Activated B cell treated with CpG ODN at 0.5 μM for 24 hours (primary cell): Measurements from ENCODE around the gene GTF3C5. TPM values are rescaled to one million over a fixed set of nuclear protein-coding genes. Genes with fewer than 3 reads are reported as not detected.

Experiments
- ATAC-seq: fragments of 200-7000 bp; cut with Tn5 transposase; one replicate; pipeline ENCODE4 v1.10.0; 2021; ENCODE audit warnings: low read depth, mild to moderate bottlenecking, moderate library complexity
- CTCF ChIA-PET: fragments of 350-600 bp; sonication (Branson Sonifier 250); formaldehyde crosslinking; loops from one replicate; lab custom pipeline; 2021; ENCODE audit warnings: antibody characterized with exemption; lab: Charles Lee
- POLR2A ChIA-PET: fragments of 350-600 bp; sonication (Branson Sonifier 250); formaldehyde crosslinking; loops from one replicate; lab custom pipeline; 2021; ENCODE audit warnings: antibody characterized with exemption; lab: Charles Lee
- DNase-seq: peaks from one replicate; pipeline ENCODE4 v3.0.0; 2022
- H3K27ac Mint-ChIP-seq: one replicate; pipeline ENCODE4 v1.8.0; 2020; ENCODE audit warnings: mixed read lengths
- H3K27me3 Mint-ChIP-seq: one replicate; pipeline ENCODE4 v1.8.0; 2021; ENCODE audit warnings: mixed read lengths
- H3K36me3 Mint-ChIP-seq: one replicate; pipeline ENCODE4 v1.8.0; 2021; ENCODE audit warnings: low read depth, mixed read lengths
- H3K4me1 Mint-ChIP-seq: one replicate; pipeline ENCODE4 v1.8.0; 2021; ENCODE audit warnings: mixed read lengths
- H3K4me3 Mint-ChIP-seq: one replicate; pipeline ENCODE4 v1.8.0; 2020; ENCODE audit warnings: mild to moderate bottlenecking, mixed read lengths
- H3K9me3 Mint-ChIP-seq: one replicate; pipeline ENCODE4 v1.8.0; 2020; ENCODE audit warnings: mixed read lengths
- intact Hi-C: fragments of 100-400 bp; cut with micrococcal nuclease; formaldehyde crosslinking; loops from one replicate; pipeline ENCODE4 v1.15.1; 2024
- total RNA-seq: library from RNA; stranded (reverse); gene quantifications from 2 replicates; pipeline ENCODE4 v1.2.3, GENCODE V29; 2022
- TF ChIP-seq, protein P1 (sequence below): fragments of 200-600 bp; IDR thresholded peaks from one replicate; pipeline ENCODE4 v1.8.0; 2022; ENCODE audit warnings: antibody characterized with exemption, mild to moderate bottlenecking

The GTF3C5 gene
- total RNA-seq, 1 donor from 2014 or later: 56.6 TPM

DNA sequence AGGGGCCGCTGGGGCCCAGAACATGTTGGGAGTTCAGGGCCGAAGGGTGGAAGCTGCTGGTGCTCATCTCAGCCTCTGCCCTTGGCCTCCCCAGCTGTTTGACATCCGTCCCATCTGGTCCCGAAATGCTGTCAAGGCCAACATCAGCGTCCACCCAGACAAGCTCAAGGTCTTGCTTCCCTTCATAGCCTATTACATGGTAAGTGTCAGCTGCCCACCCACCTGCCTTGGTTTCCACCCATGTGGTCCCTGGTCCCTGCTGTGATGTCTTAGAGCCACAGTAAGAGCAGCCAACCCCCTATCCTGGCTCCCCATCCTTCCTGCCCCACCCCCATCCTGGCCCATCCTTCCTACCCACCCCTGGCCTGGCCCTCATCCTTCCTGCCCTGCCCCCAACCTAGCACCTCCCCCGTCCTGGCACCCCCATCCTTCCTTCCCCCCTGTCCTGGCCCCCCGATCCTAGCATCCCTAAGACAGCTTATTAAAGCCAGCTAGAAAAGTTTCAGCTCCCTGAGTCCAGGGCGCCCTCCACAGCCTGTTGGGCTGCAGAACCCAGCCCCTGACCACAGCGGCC, 21.3 kb downstream of the GTF3C5 start:
- DNase-seq (no peak), ATAC-seq (no peak)
- ChIA-PET CTCF (no interaction called here), POLR2A (no interaction called here)
- Mint-ChIP-seq H3K4me3 (no peak overlapping the region), H3K36me3 (peaks cover 73% of the 10 kb centered on the region), H3K27ac (no peak overlapping the region), H3K4me1 (no peaks in the 10 kb centered on the region), H3K9me3 (no peaks in the 10 kb centered on the region), H3K27me3 (no peaks in the 10 kb centered on the region)
- intact Hi-C loops: no loop called here
- TF ChIP-seq, protein P1, sequence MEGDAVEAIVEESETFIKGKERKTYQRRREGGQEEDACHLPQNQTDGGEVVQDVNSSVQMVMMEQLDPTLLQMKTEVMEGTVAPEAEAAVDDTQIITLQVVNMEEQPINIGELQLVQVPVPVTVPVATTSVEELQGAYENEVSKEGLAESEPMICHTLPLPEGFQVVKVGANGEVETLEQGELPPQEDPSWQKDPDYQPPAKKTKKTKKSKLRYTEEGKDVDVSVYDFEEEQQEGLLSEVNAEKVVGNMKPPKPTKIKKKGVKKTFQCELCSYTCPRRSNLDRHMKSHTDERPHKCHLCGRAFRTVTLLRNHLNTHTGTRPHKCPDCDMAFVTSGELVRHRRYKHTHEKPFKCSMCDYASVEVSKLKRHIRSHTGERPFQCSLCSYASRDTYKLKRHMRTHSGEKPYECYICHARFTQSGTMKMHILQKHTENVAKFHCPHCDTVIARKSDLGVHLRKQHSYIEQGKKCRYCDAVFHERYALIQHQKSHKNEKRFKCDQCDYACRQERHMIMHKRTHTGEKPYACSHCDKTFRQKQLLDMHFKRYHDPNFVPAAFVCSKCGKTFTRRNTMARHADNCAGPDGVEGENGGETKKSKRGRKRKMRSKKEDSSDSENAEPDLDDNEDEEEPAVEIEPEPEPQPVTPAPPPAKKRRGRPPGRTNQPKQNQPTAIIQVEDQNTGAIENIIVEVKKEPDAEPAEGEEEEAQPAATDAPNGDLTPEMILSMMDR: no peak

DNA sequence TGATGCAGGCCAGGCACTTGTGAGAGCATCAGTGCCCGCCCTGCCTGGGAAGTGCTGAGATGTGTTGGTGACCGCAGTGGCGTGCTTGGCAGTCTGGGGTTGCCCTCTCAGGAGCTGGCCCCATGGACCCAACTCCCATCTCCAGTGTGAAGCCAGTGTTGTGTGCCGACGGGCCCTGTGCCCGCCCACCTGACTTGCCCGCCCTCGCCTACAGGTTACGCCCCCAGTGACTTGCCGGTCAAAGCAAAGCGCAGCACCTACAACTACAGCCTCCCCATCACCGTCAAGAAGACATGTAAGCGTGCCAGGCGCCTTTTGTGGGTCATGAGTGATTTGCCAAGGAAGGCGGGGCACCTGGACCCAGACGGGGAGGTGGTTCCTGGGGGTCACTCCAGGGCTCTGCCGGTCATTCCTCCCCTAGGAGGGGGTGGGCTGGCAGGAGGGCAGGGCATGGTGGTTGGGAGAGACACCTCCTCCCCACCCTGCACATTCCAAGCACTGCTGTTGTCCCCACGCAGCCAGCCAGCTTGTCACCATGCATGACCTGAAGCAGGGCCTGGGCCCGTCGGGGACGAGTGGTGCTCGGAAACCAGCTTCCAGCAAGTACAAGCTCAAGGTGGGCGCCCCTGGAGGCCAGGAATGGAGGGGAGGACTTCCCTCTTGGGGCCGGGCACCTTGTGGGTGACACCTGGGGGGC, 23.5 kb downstream of the GTF3C5 start:
- Mint-ChIP-seq H3K4me1 (peaks cover 7% of the 10 kb centered on the region), H3K9me3 (no peaks in the 10 kb centered on the region), H3K27ac (no peak overlapping the region), H3K27me3 (no peaks in the 10 kb centered on the region), H3K36me3 (peaks cover 75% of the 10 kb centered on the region), H3K4me3 (no peak overlapping the region)
- ATAC-seq: no peak
- ChIA-PET POLR2A (no interaction called here), CTCF (no interaction called here)
- TF ChIP-seq, protein P1: no peak
- DNase-seq: no peak
- intact Hi-C loops: no loop called here

DNA sequence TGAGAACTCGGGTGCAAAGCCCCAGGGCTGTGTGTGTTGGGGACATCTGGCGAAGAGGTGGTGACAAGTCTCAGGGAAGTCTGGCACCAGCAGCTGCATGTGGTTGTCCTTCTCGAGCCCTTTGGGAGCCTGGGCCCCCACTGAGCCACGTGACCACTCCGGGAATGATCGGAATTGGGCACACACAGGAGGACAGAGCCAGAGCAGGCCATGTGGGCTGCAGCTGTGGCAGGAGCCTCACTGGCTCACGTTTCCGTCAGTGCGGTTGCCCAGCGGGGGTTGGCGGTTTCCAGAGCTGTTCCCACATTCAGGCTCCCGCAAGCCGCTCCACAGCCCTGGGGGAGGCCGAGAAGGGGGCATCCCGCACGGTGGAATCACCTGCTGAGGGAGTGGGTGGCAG, 24.2 kb downstream of the GTF3C5 start:
- ChIA-PET CTCF (no interaction called here), POLR2A (no interaction called here)
- peaks cover 13% of the 10 kb centered on the region for H3K4me1 Mint-ChIP-seq
- no peak overlapping the region for H3K4me3 Mint-ChIP-seq
- H3K9me3 Mint-ChIP-seq: no peaks in the 10 kb centered on the region
- TF ChIP-seq, protein P1: no peak
- intact Hi-C loops: no loop called here
- no peak overlapping the region for H3K27ac Mint-ChIP-seq
- no peak for ATAC-seq
- H3K27me3 Mint-ChIP-seq: no peaks in the 10 kb centered on the region
- peaks cover 69% of the 10 kb centered on the region for H3K36me3 Mint-ChIP-seq
- DNase-seq: no peak

DNA sequence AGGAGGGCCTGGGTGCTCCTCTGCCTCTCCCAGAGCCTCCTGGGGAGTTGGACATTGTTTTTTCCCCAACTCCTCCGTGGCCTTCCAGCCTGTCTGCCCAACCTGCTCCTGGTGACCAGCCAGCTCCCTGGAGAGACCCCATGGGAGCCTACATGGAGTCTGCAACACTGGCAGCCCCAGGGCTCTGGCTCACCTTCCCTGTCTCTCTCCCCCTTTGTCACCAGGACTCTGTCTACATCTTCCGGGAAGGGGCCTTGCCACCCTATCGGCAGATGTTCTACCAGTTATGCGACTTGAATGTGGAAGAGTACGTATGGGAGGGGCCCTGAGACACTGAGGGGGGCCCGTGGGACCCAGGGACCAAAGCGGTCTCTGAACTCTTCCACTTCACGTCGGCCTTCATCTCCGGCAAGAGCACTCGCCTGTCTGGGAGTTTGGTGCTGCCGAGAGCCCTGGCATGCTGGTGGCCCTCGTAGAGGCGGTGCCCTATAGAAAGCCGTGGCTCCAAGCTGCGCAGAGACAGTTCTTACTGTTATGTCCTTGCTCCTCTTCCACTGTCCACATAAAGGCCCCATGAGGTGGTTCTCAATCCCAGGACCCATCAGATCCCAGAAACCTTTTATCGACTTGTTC, 25.1 kb downstream of the GTF3C5 start:
- no peaks in the 10 kb centered on the region for H3K27me3 Mint-ChIP-seq
- H3K4me1 Mint-ChIP-seq: peaks cover 19% of the 10 kb centered on the region
- H3K27ac Mint-ChIP-seq: no peak overlapping the region
- ATAC-seq (no peak), DNase-seq (no peak)
- H3K9me3 Mint-ChIP-seq: no peaks in the 10 kb centered on the region
- TF ChIP-seq, protein P1: no peak
- H3K36me3 Mint-ChIP-seq: peaks cover 64% of the 10 kb centered on the region
- ChIA-PET POLR2A (no interaction called here), CTCF (no interaction called here)
- no peak overlapping the region for H3K4me3 Mint-ChIP-seq
- intact Hi-C loops: no loop called here

DNA sequence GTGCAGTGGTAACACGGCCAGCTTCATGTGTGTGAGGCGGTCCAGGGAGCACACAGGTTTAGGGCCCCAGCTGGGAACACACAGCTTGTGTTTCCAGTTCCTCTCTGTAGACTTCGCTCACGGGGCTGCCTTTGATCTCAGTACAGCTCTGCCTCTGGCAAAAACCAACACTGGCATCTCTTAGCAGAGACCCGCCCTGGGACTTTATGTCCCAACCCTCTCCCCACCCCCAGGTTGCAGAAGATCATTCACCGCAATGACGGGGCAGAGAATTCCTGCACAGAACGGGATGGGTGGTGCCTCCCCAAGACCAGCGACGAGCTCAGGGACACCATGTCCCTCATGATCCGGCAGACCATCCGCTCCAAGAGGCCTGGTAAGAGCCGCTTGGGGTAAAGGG, 25.7 kb downstream of the GTF3C5 start:
- ATAC-seq (no peak), DNase-seq (no peak)
- CTCF ChIA-PET: no interaction called here
- peaks cover 19% of the 10 kb centered on the region for H3K4me1 Mint-ChIP-seq
- peaks cover 57% of the 10 kb centered on the region for H3K36me3 Mint-ChIP-seq
- POLR2A ChIA-PET: no interaction called here
- H3K27me3 Mint-ChIP-seq: no peaks in the 10 kb centered on the region
- intact Hi-C loops: no loop called here
- H3K27ac Mint-ChIP-seq: no peak overlapping the region
- TF ChIP-seq, protein P1: no peak
- H3K4me3 Mint-ChIP-seq: no peak overlapping the region
- no peaks in the 10 kb centered on the region for H3K9me3 Mint-ChIP-seq
